Thoracic aorta (tissue), 2 donors: ENCODE data around the gene UBR4. TPM values are rescaled to one million over a fixed set of nuclear protein-coding genes. Genes with fewer than 3 reads are reported as not detected.

Experiments used
- ATAC-seq: fragments of 150-250 bp; one replicate; pipeline ENCODE4 v1.8.0; 2017; ENCODE audit warnings: low read depth; ENCODE audit not compliant: insufficient number of reproducible peaks, low FRiP score
- DNase-seq: peaks from one replicate; pipeline ENCODE4 v3.0.0-alpha.2; 2020; ENCODE audit warnings: low spot score
- H3K27ac ChIP-seq, 2 donors: fragments of 200-600 bp; sonication (generic); 1 replicate in 1 of 2; 2 replicates in 1 of 2; pipeline ENCODE4 v1.5.1; 2016; ENCODE audit warnings: mild to moderate bottlenecking in 2 of 2, moderate library complexity in 2 of 2
- H3K27me3 ChIP-seq: fragments of 200-600 bp; sonication (generic); replicated peaks from 2 replicates; pipeline ENCODE4 v1.6.0; 2016; ENCODE audit warnings: mild to moderate bottlenecking; ENCODE audit not compliant: insufficient read depth
- H3K36me3 ChIP-seq: fragments of 200-600 bp; sonication (generic); one replicate; pipeline ENCODE4 v1.5.1; 2016
- H3K4me1 ChIP-seq, 2 donors: fragments of 200-600 bp; sonication (generic); 1 replicate in 1 of 2; 2 replicates in 1 of 2; pipeline versions ENCODE4 v1.5.1 to v1.6.0; 2016; ENCODE audit warnings: low read depth in 2 of 2, mild to moderate bottlenecking in 1 of 2; ENCODE audit not compliant: control insufficient read depth in 1 of 2
- H3K4me3 ChIP-seq: fragments of 200-600 bp; sonication (generic); 2 replicates; pipeline ENCODE4 v1.5.1; 2016; ENCODE audit warnings: mild to moderate bottlenecking
- H3K9me3 ChIP-seq: fragments of 200-600 bp; sonication (generic); 2 replicates; pipeline ENCODE4 v1.5.1; 2016
- total RNA-seq, 2 donors: library from RNA; depleted of rRNA; stranded (reverse); fragments of >200 nt; gene quantifications; one replicate each; pipeline versions ENCODE4 v1.1.0 to v1.2.3, GENCODE V29; 2016
- TF ChIP-seq, protein P1 (sequence below): fragments of 200-600 bp; sonication (generic); IDR thresholded peaks from one replicate; pipeline ENCODE4 v1.5.1; 2019; ENCODE audit warnings: antibody characterized with exemption

UBR4 gene
- total RNA-seq, 2 donors from 2014 or later: 231 to 266 TPM

DNA sequence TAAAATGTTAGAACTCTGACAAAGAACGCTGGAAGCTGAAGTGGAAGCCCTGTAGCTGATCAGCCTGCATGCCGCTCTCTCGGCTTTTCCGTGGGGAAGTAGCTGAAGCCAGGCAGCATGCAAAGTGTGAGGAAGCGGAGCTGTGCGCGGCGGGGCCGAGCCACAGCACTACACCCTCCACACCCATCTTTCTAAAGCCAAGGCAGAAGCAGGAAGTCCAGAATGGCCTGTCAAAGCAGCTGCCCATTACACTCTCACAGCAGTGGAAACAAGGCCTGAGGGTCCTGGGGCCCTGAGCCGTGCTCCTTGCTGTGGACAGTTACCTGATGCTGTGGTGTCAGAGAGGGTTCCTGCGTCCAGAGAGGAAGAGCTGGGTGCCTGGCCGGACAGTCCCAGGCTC lies 69.6 kb downstream of the UBR4 start:
- Histone ChIP-seq H3K9me3 (no peaks in the 10 kb centered on the region), H3K27me3 (no peaks in the 10 kb centered on the region), H3K4me3 (no peak overlapping the region), H3K27ac (no peak overlapping the region), H3K36me3 (peaks cover 80% of the 10 kb centered on the region), H3K4me1 (no peaks in the 10 kb centered on the region)
- DNase-seq: no peak
- ATAC-seq: no peak
- TF ChIP-seq, protein P1, sequence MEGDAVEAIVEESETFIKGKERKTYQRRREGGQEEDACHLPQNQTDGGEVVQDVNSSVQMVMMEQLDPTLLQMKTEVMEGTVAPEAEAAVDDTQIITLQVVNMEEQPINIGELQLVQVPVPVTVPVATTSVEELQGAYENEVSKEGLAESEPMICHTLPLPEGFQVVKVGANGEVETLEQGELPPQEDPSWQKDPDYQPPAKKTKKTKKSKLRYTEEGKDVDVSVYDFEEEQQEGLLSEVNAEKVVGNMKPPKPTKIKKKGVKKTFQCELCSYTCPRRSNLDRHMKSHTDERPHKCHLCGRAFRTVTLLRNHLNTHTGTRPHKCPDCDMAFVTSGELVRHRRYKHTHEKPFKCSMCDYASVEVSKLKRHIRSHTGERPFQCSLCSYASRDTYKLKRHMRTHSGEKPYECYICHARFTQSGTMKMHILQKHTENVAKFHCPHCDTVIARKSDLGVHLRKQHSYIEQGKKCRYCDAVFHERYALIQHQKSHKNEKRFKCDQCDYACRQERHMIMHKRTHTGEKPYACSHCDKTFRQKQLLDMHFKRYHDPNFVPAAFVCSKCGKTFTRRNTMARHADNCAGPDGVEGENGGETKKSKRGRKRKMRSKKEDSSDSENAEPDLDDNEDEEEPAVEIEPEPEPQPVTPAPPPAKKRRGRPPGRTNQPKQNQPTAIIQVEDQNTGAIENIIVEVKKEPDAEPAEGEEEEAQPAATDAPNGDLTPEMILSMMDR: no peak

DNA sequence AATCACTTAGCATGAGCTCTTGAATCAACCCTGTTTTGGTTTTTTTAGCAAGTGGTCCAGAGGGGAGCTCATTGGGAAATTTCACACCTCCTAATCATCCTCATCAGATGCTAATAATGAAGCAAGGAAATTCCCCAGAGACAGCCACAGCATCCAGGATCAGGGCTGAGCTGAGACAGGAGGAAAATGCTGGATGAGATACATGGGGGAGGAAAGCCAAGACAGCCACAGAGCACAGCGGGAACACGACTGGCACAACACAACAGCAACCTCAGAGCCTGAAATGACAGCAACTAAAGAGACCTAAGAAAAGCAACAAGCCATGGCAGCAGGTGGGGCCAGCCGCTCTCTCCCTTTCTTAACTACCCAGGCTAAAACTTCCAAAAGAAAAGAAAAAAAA lies 70.4 kb downstream of the UBR4 start:
- Histone ChIP-seq H3K27me3 (no peaks in the 10 kb centered on the region), H3K27ac (no peak overlapping the region), H3K4me3 (no peak overlapping the region), H3K36me3 (peaks cover 80% of the 10 kb centered on the region), H3K9me3 (no peaks in the 10 kb centered on the region), H3K4me1 (no peaks in the 10 kb centered on the region)
- TF ChIP-seq, protein P1: no peak
- ATAC-seq: no peak
- no peak for DNase-seq

GRCh38 chr1:19138958-19139581 lies 71.0 kb downstream of the UBR4 start:
- ATAC-seq (no peak), DNase-seq (no peak)
- Histone ChIP-seq H3K4me1 (no peaks in the 10 kb centered on the region), H3K36me3 (peaks cover 79% of the 10 kb centered on the region), H3K4me3 (no peak overlapping the region), H3K27ac (no peak overlapping the region), H3K27me3 (no peaks in the 10 kb centered on the region), H3K9me3 (no peaks in the 10 kb centered on the region)
- TF ChIP-seq, protein P1: no peak

- no peaks in the 10 kb centered on the region for H3K9me3 ChIP-seq
- ATAC-seq (no peak), DNase-seq (no peak)
- H3K36me3 ChIP-seq: peaks cover 72% of the 10 kb centered on the region
- H3K27ac ChIP-seq: no peak overlapping the region
- H3K27me3 ChIP-seq: no peaks in the 10 kb centered on the region
- H3K4me1 ChIP-seq: no peaks in the 10 kb centered on the region
- TF ChIP-seq, protein P1: no peak
- no peak overlapping the region for H3K4me3 ChIP-seq
Observed at GRCh38 chr1:19138331-19138730, 71.7 kb downstream of the UBR4 start.

GRCh38 chr1:19137158-19137557 lies 72.9 kb downstream of the UBR4 start:
- TF ChIP-seq, protein P1: no peak
- ATAC-seq (no peak), DNase-seq (no peak)
- Histone ChIP-seq H3K27ac (no peak overlapping the region), H3K9me3 (no peaks in the 10 kb centered on the region), H3K36me3 (peaks cover 64% of the 10 kb centered on the region), H3K4me3 (no peak overlapping the region), H3K27me3 (no peaks in the 10 kb centered on the region), H3K4me1 (no peaks in the 10 kb centered on the region)
